Measurements from ENCODE around the gene PRLR. TPM values are rescaled to one million over a fixed set of nuclear protein-coding genes. Genes with fewer than 3 reads are reported as not detected.
"Not testable (repeated sequence)": the region's sequence is repeated elsewhere in the genome, so short reads cannot be mapped to it uniquely, and the experiment has no call there.

The PRLR gene
- total and polyA plus RNA-seq, 11 donors = 0.08 to 2.2 (median 0.57) TPM

GRCh38 chr5:35188031-35188457, 42.2 kb downstream of the PRLR start:
- no peak for ATAC-seq
- Histone ChIP-seq H3K4me1 (no peaks in the 10 kb centered on the region), H3K9me3 (no peaks in the 10 kb centered on the region), H3K27me3 (peaks cover 0 to under 1% (median 0%) of the 10 kb centered on the region in 9 donors), H3K4me3 (no peak overlapping the region), H3K36me3 (no peaks in the 10 kb centered on the region), H3K27ac (no peak overlapping the region)
- DNase-seq = no peak
- WGBS, 4 donors = 78 to 84% (median 80%) methylated on average over 9 of the region's 9 CpGs
- TF ChIP-seq CTCF (IDR thresholded peaks at IDR 0.05) = no peak
- no peak for TF ChIP-seq POLR2A (IDR thresholded peaks at IDR 0.05)
- intact Hi-C loops (cut with DNase I) = loop anchor here in 1 of 10 donors (10.0 kb wide), 1 partner anchor 93 kb away; no protein-coding TSS in a partner anchor

- intact Hi-C loops (cut with DNase I) = loop anchor here in 1 of 10 donors (10.0 kb wide), 1 partner anchor 93 kb away; no protein-coding TSS in a partner anchor
- 80 to 87% (median 85%) methylated on average over 3 of the region's 3 CpGs for WGBS, 4 donors
- H3K4me1 ChIP-seq, H3K36me3 ChIP-seq, H3K9me3 ChIP-seq, H3K27ac ChIP-seq, DNase-seq, ATAC-seq, H3K4me3 ChIP-seq, H3K27me3 ChIP-seq: not testable (repeated sequence)
Measured at GRCh38 chr5:35187621-35188020, 42.7 kb downstream of the PRLR start.

GRCh38 chr5:35186749-35187148, 43.5 kb downstream of the PRLR start:
- Histone ChIP-seq H3K27ac (no peak overlapping the region), H3K4me3 (no peak overlapping the region), H3K27me3 (peaks cover 0 to 4% (median 0%) of the 10 kb centered on the region in 9 donors), H3K4me1 (no peaks in the 10 kb centered on the region), H3K36me3 (no peaks in the 10 kb centered on the region), H3K9me3 (no peaks in the 10 kb centered on the region)
- TF ChIP-seq POLR2A (IDR thresholded peaks at IDR 0.05) (no peak), CTCF (IDR thresholded peaks at IDR 0.05) (no peak)
- no peak for ATAC-seq
- intact Hi-C loops (cut with DNase I) = loop anchor here in 1 of 10 donors (10.0 kb wide), 1 partner anchor 92 kb away; no protein-coding TSS in a partner anchor
- no peak for DNase-seq
- WGBS, 4 donors = 92 to 98% (median 95%) methylated on average over 5 of the region's 5 CpGs

DNA sequence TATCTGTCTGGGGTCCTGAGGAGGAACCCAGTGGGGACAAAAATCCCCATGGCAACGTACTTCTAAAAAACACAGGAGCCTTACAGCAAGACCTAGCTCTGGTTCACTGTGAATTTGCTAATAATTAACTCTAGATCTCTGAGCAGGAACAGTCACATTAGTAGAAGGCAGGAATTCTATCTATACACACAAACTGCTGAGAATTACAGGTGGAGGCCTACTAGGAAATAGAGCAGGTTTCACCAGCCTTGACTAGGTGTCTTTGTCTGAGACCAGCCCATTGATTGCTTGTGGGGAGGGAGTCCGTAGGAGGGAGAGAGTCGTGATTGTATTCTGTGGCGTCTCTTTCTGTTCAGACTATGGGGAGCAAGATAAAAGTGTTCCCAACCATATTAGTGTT, 44.8 kb downstream of the PRLR start:
- no peak for TF ChIP-seq POLR2A (IDR thresholded peaks at IDR 0.05)
- no peak for TF ChIP-seq CTCF (IDR thresholded peaks at IDR 0.05)
- Histone ChIP-seq H3K9me3 (no peaks in the 10 kb centered on the region), H3K27me3 (peaks cover 0 to 4% (median 0%) of the 10 kb centered on the region in 9 donors), H3K27ac (no peak overlapping the region), H3K36me3 (no peaks in the 10 kb centered on the region), H3K4me3 (no peak overlapping the region), H3K4me1 (no peaks in the 10 kb centered on the region)
- 86 to 91% (median 88%) methylated on average over 4 of the region's 4 CpGs for whole genome bisulfite sequencing, 4 donors
- DNase-seq (no peak), ATAC-seq (no peak)
- intact Hi-C loops (cut with DNase I) = loop anchor here in 1 of 10 donors (10.0 kb wide), 1 partner anchor 91 kb away; no protein-coding TSS in a partner anchor

GRCh38 chr5:35183556-35183955, 46.7 kb downstream of the PRLR start:
- peaks cover 0 to 4% (median 0%) of the 10 kb centered on the region in 9 donors for H3K27me3 ChIP-seq
- ATAC-seq (no peak), DNase-seq (no peak)
- no peaks in the 10 kb centered on the region for H3K9me3 ChIP-seq
- H3K36me3 ChIP-seq = no peaks in the 10 kb centered on the region
- H3K4me1 ChIP-seq = no peaks in the 10 kb centered on the region
- 80 to 96% (median 90%) methylated on average over 1 of the region's 1 CpG for WGBS, 4 donors
- no peak overlapping the region for H3K4me3 ChIP-seq
- no peak overlapping the region for H3K27ac ChIP-seq
- TF ChIP-seq CTCF (IDR thresholded peaks at IDR 0.05) (no peak), POLR2A (IDR thresholded peaks at IDR 0.05) (no peak)
- intact Hi-C loops (cut with DNase I) = loop anchor here in 3 of 10 donors (5.0 to 10.0 kb wide), 2 partner anchors 89 to 96 kb away; no protein-coding TSS in a partner anchor

Measured in heart left ventricle (tissue), 16 donors.